Measurements from ENCODE around the gene FAM117A.

GRCh38 chr17:49681106-49681979 lies 82.6 kb downstream of the FAM117A start:
- TF ChIP-seq CTCF (conservative IDR thresholded peaks at IDR 0.05; ENCODE audit: low read depth, low read length) (no peak), EZH2 (IDR thresholded peaks at IDR 0.05; ENCODE audit: low read length, unreplicated experiment) (no peak)

Data from PC-3 (cell line).